Measurements from ENCODE around the gene CNTN5. TPM values are rescaled to one million over a fixed set of nuclear protein-coding genes. Genes with fewer than 3 reads are reported as not detected.

The CNTN5 gene
- total RNA-seq, 1 experiment from 2014 or later: not detected

DNA sequence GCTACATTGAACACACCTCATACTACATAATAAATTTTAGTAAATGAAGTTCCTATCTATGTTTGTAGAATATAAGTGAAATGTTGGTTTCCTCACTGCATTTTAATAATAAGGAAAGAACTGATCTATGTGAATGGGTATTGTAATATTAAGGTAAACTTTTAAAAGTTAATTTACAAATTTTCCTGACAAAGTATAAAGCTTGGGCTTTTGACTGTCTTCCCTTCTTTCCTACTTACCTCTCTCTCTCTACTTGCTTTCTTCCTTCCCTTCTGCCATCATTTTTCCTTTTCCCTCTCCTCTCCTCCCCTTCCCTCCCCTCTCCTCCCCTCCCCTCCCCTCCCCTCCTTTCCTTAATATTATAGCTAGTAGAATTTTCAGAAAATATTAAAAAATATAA is 798.2 kb downstream of the CNTN5 start:
- no peak for DNase-seq
- H2BK12ac ChIP-seq (ENCODE audit: insufficient read length, low read depth, low read length): no peak overlapping the region
- no peak overlapping the region for H3K4me2 ChIP-seq (ENCODE audit: insufficient read depth, insufficient read length, low read length)
- no peak overlapping the region for H3K9ac ChIP-seq (ENCODE audit: extremely low read depth, insufficient read length, low read length)
- no peak overlapping the region for H3K23ac ChIP-seq (ENCODE audit: insufficient read length, low read depth, low read length)
- Mint-ChIP-seq H3K27me3 (ENCODE audit: low read depth) (peaks cover 8% of the 10 kb centered on the region), H3K4me1 (peaks cover 0 to 9% of the 10 kb centered on the region in 2 experiments; a peak in 3 of 4 replicates), H3K27ac (no peak overlapping the region), H3K4me3 (no peak overlapping the region), H3K36me3 (ENCODE audit: insufficient read depth in 1 of 3, low read depth in 3 of 3) (peaks cover 0 to 4% (median 3%) of the 10 kb centered on the region in 3 experiments; a peak in 3 of 7 replicates), H3K9me3 (peaks cover 4% of the 10 kb centered on the region in 2 experiments; a peak in 3 of 5 replicates)
- TF ChIP-seq, protein P1, sequence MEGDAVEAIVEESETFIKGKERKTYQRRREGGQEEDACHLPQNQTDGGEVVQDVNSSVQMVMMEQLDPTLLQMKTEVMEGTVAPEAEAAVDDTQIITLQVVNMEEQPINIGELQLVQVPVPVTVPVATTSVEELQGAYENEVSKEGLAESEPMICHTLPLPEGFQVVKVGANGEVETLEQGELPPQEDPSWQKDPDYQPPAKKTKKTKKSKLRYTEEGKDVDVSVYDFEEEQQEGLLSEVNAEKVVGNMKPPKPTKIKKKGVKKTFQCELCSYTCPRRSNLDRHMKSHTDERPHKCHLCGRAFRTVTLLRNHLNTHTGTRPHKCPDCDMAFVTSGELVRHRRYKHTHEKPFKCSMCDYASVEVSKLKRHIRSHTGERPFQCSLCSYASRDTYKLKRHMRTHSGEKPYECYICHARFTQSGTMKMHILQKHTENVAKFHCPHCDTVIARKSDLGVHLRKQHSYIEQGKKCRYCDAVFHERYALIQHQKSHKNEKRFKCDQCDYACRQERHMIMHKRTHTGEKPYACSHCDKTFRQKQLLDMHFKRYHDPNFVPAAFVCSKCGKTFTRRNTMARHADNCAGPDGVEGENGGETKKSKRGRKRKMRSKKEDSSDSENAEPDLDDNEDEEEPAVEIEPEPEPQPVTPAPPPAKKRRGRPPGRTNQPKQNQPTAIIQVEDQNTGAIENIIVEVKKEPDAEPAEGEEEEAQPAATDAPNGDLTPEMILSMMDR (conservative IDR thresholded peaks at IDR 0.05): no peak
- H2BK5ac ChIP-seq (ENCODE audit: insufficient read length, low read length): no peak overlapping the region
- no peaks in the 10 kb centered on the region; the same call in 1 of the 2 replicates for H3K27me3 ChIP-seq (ENCODE audit: insufficient read depth, low read length)
- H2BK20ac ChIP-seq (ENCODE audit: low read depth, low read length, poor library complexity, severe bottlenecking): no peak overlapping the region
- H3K18ac ChIP-seq (ENCODE audit: insufficient read length, low read depth, low read length): no peak overlapping the region
- no peak overlapping the region for H3T11ph ChIP-seq (ENCODE audit: low read length)
- H2AFZ ChIP-seq (ENCODE audit: low read length): no peak overlapping the region
- H4K91ac ChIP-seq (ENCODE audit: insufficient read length, low read depth, low read length): no peak overlapping the region
- no peak overlapping the region for H3K27ac ChIP-seq (ENCODE audit: insufficient read length, low read depth, low read length)
- no peaks in the 10 kb centered on the region for H3K79me2 ChIP-seq (ENCODE audit: insufficient read depth, low read length)
- H3K4me1 ChIP-seq (ENCODE audit: insufficient read depth, low read length): no peaks in the 10 kb centered on the region
- no peak overlapping the region for H3K56ac ChIP-seq (ENCODE audit: insufficient read length, low read depth, low read length)
- no peak overlapping the region for H4K8ac ChIP-seq (replicated peaks; ENCODE audit: insufficient read length, low read depth, low read length)
- H3K23me2 ChIP-seq (ENCODE audit: insufficient read length, low read depth, low read length, poor library complexity, severe bottlenecking): no peaks in the 10 kb centered on the region
- no peaks in the 10 kb centered on the region for H3K9me3 ChIP-seq (ENCODE audit: control insufficient read depth, low read depth, low read length)
- no peak overlapping the region for H2BK15ac ChIP-seq (ENCODE audit: low read depth, low read length)
- no peak overlapping the region for H2BK120ac ChIP-seq (ENCODE audit: low read depth, low read length, poor library complexity, severe bottlenecking)
- H3K14ac ChIP-seq (ENCODE audit: insufficient read depth, low read length): no peak overlapping the region
- H4K20me1 ChIP-seq (ENCODE audit: control insufficient read depth, insufficient read depth, insufficient read length): no peaks in the 10 kb centered on the region
- H3K79me1 ChIP-seq (ENCODE audit: insufficient read depth, low read depth, low read length, poor library complexity, severe bottlenecking): no peaks in the 10 kb centered on the region
- H2AK5ac ChIP-seq (ENCODE audit: insufficient read length, low read length): no peak overlapping the region
- no peak overlapping the region for H3K4ac ChIP-seq (ENCODE audit: low read depth, low read length)
- H4K5ac ChIP-seq (ENCODE audit: insufficient read length, low read depth, low read length): no peak overlapping the region
